HG02870 (cell line): ENCODE data around the gene PTP4A2.
"Not testable (repeated sequence)": the region's sequence is repeated elsewhere in the genome, so short reads cannot be mapped to it uniquely, and the experiment has no call there.

ENCODE experiments used
- ATAC-seq: cut with Tn5 transposase; IDR thresholded peaks from one replicate; pipeline ENCODE4 v1.9.1; 2021; ENCODE audit warnings: mild to moderate bottlenecking, moderate library complexity; ENCODE audit not compliant: unreplicated experiment

The PTP4A2 gene

DNA sequence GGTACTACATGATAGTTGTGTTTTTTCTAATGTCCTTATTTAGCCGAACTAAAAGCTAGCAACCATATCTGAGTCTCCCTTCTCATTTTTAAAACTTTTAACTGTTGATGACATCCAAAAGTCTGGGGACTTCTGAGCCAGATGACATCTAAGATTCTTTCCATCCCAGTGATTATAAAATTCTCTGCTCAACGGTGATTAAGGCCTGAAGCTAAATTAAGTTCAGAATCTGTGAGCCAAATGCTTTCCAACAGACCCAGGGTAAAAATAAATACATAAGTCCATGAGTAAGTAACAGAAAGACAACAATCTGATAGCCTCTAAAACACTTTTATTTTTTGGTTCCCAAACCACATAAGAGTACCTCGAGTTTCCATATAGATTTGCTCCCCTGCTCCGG is 13.1 kb upstream of the PTP4A2 start:
- ATAC-seq, result no peak

DNA sequence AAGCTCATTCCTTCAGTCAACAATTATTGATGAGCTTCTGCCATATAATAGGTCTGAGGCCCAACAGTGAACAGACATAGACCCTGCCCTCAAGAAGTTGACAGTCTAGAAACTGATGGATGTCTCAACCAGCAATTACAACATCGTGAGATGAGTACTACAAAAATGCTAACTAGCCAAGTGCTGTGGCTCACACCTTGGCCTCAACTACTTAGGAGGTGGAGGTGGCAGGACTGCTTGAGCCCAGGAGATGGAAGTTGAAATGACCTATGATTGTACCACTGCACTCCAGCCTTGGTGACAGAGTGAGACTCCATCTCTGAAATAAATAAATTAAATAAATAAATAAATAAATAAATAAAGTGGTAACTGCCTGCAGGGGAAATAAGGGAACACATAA is 11.7 kb upstream of the PTP4A2 start:
- ATAC-seq, result no peak

DNA sequence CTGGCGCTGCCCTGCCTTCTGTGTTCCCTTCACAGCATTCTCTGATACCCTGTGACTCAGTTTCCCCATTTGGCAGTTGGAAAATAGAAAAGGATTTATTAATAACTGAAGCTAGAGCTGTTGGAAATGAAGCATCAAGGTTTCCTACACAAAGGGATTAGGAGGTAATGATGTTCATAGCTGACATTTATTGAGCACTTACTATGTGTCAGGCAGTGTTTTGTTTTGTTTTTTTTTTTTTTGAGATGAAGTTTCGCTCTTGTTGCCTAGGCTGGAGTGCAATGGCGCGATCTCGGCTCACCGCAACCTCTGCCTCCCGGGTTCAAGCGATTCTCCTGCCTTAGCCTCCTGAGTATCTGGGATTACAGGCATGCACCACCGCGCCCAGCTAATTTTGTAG is 7.5 kb upstream of the PTP4A2 start:
- ATAC-seq, result not testable (repeated sequence)

DNA sequence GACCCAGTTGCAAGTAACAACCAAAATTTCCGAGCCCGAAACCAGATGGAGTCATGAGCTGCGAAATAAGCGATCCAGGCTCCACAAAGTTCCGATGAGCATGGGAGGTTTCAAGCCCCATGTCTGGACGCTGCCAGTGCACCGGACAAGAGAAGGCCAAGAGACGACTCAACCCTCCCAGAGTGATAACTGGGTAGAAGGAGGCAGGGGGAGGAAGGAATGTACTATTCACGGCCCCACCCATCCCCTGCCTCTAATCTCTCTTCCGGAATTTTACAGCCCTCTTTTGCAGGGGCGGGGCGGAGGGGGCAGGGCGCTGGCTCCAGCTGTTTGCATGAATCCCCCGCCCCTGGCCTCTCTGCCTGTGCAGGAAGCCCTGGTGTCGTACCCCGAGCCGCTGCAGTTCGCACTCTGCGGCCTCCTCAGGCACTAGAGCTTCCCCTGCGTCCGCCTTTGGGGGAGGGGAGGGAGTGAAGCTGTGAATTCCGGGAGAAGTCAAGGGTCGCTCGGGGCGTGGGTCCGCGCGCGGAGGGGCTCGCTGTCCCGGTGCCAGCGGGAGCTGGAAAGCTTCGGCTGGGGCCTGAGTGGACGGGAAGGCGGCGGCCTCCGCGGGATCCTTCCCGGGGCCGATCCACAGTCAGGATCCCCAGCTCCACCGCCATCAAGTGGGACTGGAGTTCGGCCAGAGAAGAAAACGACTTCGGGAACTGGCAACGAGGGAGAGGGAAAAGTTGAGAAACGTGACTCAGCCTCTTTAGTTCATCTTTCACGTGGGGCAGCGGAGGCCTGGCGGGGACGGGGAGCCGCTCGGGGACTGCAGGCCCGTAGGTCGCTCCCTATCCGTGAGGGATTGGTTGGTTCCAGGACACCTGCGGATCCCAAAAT is 6.3 kb upstream of the PTP4A2 start:
- peak; percentile 53 for ATAC-seq

DNA sequence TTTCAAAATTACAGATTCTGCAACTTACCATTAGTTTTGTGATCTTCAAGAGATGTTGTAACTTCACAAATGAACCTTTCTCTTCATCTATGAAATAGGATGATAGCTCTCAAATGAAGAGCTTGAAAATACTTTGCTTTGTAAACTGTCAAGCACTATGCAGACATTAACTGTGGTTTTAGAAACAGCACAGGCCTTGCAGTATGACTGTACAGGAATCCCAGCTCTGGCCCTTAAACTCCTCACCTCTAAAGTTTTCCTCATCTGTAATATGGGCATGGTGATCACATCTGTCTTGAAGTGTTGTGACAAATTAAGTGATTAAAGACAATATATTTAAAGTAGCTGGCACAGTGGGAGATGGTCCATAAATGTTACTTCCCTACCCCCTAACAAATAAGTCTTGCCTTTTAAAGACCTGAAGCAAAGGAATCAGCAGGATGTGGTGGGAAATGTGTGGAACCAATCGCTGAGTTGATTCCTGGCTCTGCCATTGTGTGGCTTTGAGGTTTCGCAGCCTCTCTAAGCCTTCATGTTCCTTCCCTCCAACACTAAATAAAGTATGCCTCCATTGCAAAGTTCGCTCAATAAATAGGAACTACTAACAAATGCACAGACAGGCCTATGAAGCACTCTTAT is 5.5 kb upstream of the PTP4A2 start:
- ATAC-seq, result peak; percentile 36

DNA sequence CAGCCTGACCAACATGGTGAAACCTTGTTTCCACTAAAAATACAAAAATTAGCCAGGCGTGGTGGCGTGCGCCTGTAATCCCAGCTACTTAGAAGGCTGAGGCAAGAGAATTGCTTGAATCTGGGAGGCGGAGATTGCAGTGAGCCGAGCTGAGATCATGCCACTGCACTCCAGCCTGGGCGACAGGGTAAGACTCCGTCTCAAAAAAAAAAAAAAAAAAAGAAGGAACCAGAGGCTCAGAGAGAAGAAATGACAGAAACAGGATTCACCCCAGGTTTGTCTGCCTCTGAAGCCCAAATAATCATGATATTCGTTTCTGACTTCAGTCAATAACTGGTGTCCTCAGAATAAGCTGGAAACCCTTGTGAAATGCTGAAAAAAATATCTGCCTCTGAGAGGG is 3.9 kb upstream of the PTP4A2 start:
- ATAC-seq, result not testable (repeated sequence)

DNA sequence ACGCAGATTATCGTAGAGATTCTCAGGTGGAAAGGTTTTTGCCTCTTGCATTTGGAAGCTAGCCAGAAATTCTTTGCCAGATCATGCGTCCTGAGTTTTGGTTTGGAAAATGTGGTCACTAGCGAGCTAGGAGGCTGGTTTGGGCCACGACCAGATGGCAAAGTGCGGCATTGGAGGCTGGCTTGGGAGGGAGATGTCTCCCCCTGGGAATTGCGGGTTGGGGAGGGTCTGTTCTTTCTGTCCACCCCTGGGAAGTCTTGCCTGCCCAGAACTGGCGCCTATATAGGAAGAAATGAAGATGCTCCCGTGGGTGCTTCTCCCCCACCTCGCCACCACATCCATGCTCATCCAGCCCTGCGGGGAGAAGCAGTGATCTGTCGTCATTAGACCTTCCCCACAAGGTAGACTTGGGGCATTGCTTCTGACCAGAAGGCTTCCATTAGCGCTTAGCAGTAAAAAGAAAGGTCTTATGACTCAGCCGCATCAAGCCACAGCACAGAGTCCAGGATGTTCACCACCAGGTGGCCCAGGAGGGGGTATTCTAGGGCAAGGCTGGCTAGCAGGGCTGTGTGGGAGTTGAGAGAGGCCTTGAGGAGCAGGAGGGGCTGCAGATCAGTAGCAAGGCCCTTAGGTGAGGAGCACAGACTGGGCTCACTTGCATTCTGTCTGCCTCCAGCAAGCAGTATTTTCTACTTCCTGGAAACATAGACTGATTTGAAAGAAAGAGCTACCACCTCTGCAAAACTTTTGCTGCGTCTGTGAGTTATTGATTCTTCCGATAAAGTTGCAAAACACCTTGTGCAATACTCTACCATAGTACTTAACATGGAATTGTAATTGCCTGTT is 1.5 kb upstream of the PTP4A2 start:
- peak; percentile 23 for ATAC-seq

DNA sequence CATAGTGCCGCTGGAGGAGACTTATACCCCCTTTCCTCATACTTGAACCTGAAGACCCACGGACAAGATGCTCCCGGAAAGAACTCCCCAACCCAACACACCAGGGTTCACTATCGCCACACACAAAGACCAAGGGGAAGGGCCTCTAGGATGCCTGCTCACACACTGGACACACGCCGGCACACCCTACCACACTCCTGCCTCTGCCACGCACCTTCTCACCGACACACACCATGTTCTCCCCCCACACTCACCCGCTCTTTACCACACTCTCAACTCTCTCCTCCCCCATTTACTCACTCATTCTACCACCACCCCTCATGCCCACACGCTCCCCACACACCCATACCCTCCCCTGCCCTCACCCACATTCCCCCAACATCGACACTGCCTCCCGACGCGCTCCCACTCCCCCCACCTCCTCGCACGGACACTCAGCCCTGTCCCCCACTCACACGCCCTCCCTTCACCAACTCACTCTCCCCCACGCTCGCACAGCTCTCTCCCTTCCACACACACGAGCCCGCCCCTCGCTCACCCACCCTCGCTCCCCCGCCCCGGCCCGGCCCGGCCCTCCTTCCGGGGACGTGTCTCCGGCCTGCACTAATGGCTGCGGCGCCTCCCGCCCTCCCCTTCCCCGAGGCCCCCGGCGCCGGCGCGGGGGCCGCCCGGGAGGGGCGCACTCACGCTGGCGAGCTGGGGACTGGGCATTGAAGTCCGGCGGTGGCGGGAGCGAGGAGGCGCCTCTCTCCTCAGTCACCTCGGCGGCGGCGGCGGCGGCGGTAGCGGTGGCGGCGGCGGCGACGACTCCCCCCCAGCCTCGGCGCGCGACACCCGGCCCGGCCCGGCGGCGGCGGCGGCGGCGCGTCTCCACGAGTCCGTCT is 626 bp downstream of the PTP4A2 start:
- ATAC-seq, result no peak

DNA sequence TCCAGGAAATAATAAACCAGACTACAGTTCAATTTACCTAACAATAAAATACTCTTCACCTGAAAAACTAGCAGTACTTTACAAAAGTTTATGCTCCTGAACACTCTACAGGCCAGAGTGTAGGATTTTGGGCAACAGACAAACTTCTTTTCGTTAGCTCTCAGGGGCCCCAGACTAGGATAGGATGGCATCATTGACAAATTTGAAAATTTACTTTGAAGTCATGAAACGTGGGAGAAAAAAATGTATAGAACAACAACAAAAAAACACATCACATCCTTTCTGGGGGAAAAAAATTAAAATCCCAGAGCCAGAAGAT is 1.2 kb downstream of the PTP4A2 start:
- no peak for ATAC-seq

DNA sequence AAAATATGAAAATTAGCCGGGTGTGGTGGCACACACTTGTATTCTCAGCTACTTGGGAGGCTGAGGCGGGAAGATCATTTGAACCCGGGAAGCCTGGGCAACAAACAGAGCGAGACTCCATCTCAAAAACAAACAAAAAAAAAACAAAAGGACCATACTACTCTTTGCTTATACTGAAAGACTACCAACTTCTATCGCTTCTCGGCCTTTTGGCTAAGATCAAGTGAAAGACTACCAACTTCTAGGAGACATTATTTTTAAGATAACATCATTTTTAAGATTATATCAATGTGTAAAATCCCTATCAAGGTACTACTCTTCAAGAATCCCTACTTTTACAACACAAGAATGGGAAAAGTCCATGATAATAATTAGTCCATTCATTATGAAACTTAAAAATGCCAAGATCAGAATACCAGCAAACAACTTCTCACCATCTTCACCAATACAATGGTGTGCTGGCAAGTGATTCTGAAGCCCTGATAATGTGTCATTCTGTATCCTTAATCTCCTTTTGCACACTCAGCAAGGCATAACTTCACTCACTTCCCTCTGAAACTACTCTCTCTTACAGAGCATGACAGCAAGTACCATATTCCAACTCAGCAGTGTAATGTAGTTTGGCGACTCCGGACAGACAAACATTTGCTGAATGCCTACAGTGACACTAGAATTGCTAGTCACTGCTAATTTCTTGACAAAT is 1.7 kb downstream of the PTP4A2 start:
- ATAC-seq, result no peak

DNA sequence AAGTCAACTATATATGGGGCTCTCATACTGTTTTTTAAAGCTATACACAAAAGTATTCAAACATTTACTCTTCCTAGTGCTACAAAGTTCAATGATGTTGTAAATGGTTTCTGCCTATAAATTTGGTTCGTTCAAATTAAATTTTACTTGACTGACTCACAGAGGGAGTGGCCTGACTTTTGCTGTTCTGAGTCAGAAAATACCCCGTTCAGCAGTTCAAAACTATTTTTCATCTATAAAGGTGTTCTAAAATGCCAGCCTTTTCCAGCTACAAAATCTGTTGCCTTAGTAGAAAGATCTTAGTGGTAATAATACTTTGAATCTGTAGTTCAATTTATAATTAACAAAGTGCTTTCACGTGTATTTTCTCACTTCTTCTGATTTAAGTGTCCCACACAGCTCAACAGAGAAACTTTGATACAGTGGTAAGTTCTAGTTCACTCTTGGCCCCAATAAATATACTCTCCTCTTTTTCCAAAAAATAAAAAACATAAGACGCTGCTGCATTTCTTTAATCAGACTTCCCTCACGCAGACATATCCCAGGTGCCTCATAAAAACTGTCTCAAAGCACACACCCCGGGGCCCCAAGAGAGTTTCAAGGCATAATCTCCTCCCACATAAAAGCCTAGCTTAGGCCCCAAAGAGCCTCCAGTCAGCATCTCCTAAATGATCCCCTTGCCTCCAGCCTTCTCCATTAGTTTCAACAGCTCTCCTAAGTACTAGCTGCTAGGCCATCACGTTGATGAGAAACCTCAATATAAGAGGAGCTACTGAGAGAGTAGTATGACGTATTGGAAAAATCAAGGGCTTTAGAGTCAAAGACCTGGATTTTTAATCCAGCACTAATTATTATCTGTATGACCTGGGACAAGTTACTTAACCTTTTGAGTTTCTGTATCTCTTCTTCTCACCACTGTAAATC is 3.2 kb downstream of the PTP4A2 start:
- ATAC-seq, result no peak

DNA sequence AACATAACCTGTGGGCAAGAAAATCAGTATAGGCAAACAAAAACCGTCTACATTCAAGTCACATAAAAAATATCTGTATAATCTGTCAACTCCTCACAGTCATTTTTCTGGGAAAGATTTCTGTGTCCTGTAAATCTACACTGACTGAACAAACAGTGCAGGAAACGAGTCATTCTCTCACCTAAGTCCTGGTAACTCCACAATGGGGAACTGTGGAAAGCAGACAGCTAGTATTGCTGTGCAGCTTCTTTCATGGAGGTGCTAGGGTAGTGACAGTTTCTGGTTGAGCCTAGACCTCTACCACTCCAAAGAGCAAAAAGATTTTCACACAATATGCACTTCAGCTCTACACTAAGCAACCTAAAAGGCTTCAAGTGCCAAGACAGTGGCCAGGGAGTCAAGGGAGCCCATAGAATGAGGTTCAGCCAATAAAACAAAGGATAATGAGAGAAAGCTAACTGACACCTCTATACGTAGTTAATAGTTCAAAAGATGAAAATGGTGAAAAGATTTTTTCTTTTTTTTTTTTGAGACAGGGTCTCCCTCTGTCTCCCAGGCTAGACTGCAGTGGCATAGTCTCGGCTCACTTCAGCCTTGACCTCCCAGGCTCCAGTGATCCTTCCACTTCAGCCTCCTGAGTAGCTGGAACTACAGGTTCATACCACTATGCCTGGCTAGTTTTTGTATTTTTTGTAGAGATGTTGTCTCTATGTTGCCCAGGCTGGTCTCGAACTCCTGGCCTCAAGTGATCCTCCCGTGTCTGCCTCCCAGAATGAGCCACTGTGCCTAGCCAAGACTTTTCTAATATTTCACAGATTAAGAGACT is 5.5 kb downstream of the PTP4A2 start:
- ATAC-seq, result no peak

DNA sequence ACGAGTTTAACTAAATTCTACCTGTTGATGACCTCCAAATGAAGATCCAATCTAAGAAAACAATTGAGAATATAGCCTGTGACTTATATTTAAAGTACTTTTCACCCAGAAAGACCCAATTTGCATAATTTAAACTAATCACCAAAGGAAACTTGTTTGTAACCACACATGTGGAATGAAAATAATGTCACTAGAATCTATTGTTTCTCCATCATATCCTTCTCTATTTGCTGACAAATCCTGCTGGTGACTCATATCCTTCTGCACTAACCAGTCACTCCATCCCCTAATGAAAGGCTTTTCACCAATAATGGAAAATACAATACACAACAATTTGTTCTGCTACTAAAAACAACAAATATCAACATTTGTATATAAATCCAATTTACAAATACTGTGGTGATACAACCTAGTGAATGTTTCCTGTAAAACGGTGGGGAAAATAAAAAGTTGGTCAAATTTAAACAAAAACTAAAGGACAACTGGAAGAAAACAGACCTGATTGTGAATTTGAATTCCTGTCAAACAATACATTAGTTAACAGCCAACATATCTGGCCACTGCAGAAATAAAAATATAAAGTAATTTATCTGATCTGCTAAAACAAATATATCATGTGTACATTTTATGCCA is 6.5 kb downstream of the PTP4A2 start:
- ATAC-seq, result no peak

DNA sequence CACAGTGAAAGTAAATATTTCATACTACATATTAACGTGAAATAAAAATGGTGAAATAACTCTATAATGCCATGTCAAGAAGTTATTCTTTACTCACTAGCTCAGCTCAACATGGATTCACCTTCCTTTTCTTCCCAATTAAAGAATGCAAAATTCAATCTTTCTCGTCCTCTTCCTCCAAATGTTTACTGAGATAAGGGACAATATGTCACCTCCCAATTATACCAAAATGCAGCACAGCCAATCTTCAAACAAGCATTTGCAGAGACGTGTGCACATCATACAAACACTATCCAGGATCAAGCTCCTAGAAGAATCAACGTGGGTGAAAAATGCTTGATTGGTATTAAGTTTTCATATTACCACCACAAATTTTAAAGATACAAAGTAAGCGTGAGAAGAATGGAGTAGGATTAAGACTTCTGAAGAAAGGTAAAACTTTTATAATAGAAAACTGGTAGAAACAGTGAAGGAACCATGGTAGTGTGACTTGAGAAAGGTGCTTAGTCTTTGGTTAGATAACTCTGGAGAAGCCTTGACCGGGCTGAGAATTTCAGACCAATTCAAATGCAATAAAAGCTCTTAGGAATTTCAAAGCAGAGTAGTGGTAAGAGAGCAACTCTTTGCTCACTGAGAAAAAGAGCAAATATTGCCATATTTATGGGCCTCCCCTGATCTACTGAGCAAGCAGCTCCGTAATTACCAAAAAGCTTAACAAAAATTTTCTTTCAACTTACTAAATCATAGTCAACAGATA is 7.2 kb downstream of the PTP4A2 start:
- no peak for ATAC-seq

DNA sequence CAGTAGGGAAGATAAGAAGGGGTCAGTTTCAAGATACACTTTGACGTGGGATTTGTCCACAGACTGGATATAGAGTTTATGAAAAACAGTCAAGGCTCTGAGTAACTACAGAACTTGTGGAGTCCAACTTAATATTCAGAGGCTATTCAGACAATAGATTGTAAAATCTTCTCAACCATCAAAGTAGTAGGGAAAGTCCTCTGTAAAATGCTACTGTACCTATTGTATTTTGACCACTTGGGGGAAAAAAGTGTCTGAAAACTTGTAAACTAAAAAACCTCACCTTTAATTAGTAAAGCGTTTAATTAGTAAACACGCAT is 10.5 kb downstream of the PTP4A2 start:
- no peak for ATAC-seq

DNA sequence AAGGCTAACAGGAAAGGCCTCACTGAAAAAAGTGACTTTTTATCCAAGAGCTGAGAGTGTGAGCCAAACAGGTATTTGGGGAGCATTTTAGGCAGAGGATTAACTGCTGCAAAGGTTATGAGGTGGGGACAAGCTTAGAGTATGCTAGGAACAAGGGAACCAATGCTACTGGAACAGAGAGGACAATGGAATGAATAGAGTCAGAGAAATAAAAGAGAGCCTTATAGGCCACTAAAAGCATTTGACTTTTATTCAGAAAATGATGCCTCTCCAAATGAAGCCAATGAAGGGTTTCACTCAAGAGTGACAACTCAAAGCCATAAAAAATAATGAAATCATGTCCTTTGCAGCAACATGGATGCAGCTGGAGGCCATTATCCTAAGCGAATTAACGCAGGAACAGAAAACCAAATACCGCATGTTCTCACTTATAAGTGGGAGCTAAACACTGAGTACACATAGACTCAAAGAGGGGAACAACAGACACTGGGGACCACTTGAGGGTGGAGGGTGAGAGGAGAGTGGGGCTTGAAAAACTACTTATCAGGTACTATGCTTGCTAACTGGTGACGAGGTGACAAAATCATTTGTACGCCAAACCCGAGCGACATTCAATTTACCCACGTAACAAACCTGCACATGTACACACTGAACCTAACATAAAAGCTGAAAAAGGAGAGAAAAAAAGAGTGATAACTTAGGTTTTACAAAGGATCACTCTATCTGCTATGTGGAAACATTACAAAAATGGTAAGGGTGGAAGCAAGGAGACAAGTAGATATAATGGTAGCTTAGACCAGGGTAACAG is 11.1 kb downstream of the PTP4A2 start:
- ATAC-seq, result no peak
